ENCODE data around the gene ARPC2.

ARPC2 gene

GRCh38 chr2:218290316-218291261 lies 73.6 kb downstream of the ARPC2 start:
- DNase-seq (ENCODE audit: low spot score) = no peak

GRCh38 chr2:218291318-218292047 lies 74.5 kb downstream of the ARPC2 start:
- DNase-seq (ENCODE audit: low spot score) = peak; percentile 51

- peak; percentile 97 for DNase-seq (ENCODE audit: low spot score)
These were observed 75.3 kb downstream of the ARPC2 start, which contains the start of gene TMBIM1 for GRCh38 chr2:218292048-218293014. Gene TMBIM1 (minus strand): TSS chr2:218292503. CDS start chr2:218282141, 10,362 bp downstream.

- DNase-seq (ENCODE audit: low spot score) = no peak
These were observed 76.9 kb downstream of the ARPC2 start for GRCh38 chr2:218293715-218294429.

GRCh38 chr2:218294430-218295022 lies 77.5 kb downstream of the ARPC2 start:
- DNase-seq (ENCODE audit: low spot score) = no peak

- no peak for DNase-seq (ENCODE audit: low spot score)
These were observed 78.0 kb downstream of the ARPC2 start for GRCh38 chr2:218295029-218295428.

- no peak for DNase-seq (ENCODE audit: low spot score)
These were observed 79.2 kb downstream of the ARPC2 start for GRCh38 chr2:218296200-218296599.

GRCh38 chr2:218296847-218297246 lies 79.9 kb downstream of the ARPC2 start:
- no peak for DNase-seq (ENCODE audit: low spot score)

- DNase-seq (ENCODE audit: low spot score) = no peak
These were observed 81.4 kb downstream of the ARPC2 start for GRCh38 chr2:218298314-218298875.

- DNase-seq (ENCODE audit: low spot score) = no peak
These were observed 83.2 kb downstream of the ARPC2 start for GRCh38 chr2:218300141-218300540.

- DNase-seq (ENCODE audit: low spot score) = peak; percentile 77
These were observed 84.3 kb downstream of the ARPC2 start for GRCh38 chr2:218301176-218301819.
